ENCODE data around the gene DCAF8. TPM values are rescaled to one million over a fixed set of nuclear protein-coding genes. Genes with fewer than 3 reads are reported as not detected.

DCAF8 gene
- total and polyA plus RNA-seq, 8 donors, result 51.1 to 122 (median 86.0) TPM

DNA sequence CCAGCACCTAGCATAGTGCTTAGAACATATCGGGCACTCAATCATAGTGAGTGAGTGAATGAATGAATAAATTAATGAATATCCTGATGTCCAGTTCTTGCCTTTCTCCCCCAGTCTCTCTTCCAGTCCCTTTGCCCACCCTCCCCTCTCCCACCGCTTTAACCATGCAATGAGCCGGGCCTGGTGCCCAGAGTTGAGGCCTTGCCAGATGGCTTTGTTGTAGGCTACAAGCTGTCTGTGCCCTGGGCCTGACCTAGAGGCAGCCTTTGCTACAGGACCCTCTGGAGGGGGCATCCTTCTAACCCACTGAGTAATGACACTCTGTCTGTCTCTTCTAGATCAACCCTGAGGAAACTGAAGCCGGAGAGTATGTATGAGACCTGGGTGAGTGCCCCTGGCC is 65.1 kb downstream of the DCAF8 start:
- Histone ChIP-seq H3K27me3 (no peaks in the 10 kb centered on the region), H3K4me3 (no peak overlapping the region), H3K4me1 (no peaks in the 10 kb centered on the region), H3K27ac (no peak overlapping the region), H3K9me3 (no peaks in the 10 kb centered on the region), H3K36me3 (no peaks in the 10 kb centered on the region)
- no peak for FAIRE-seq
- 91 to 95% methylated on average over 4 of the region's 4 CpGs for WGBS, 2 donors
- intact Hi-C loops (cut with DNase I), result loop anchor here in 2 of 3 donors (10.0 kb wide), 2 partner anchors 92 to 178 kb away; no protein-coding TSS in a partner anchor
- ATAC-seq, result no peak
- no peak for DNase-seq
- TF ChIP-seq, protein P1, sequence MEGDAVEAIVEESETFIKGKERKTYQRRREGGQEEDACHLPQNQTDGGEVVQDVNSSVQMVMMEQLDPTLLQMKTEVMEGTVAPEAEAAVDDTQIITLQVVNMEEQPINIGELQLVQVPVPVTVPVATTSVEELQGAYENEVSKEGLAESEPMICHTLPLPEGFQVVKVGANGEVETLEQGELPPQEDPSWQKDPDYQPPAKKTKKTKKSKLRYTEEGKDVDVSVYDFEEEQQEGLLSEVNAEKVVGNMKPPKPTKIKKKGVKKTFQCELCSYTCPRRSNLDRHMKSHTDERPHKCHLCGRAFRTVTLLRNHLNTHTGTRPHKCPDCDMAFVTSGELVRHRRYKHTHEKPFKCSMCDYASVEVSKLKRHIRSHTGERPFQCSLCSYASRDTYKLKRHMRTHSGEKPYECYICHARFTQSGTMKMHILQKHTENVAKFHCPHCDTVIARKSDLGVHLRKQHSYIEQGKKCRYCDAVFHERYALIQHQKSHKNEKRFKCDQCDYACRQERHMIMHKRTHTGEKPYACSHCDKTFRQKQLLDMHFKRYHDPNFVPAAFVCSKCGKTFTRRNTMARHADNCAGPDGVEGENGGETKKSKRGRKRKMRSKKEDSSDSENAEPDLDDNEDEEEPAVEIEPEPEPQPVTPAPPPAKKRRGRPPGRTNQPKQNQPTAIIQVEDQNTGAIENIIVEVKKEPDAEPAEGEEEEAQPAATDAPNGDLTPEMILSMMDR (IDR thresholded peaks at IDR 0.05), result no peak

DNA sequence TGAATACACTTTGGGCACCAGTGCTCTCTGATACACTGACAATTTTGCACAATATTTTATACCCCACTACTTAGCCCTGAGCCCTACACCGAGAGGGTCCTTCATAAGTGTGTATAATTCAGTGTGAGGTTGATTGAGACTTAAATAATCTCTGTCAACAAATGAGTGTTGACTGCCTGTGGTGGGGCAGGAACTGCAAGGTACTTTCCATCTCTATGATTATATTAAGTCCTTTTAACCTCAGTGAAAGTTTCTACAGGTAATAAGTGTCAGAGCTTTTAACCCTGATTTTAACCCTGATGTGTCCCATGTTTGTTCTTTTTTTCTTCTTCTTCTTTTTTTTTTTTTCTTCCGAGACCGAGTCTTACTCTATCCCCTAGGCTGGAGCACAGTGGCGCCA is 66.2 kb downstream of the DCAF8 start:
- DNase-seq, result no peak
- intact Hi-C loops (cut with DNase I), result loop anchor here in 2 of 3 donors (10.0 kb wide), 2 partner anchors 91 to 179 kb away; no protein-coding TSS in a partner anchor

DNA sequence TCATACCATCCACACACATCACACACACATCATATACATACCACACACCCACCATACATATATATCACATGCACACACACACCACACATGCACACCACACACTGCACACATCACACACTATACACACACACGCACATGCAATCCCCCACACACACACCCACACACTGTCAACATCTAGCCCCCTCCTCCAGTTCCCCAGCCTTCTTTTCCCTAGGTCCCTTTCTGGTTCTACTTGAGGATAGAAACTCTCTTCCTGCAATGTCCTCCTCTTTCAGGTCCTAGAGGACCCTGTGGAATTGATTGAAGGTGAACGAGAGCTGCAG is 67.7 kb downstream of the DCAF8 start:
- intact Hi-C loops (cut with DNase I), result loop anchor here in 2 of 3 donors (5.0 to 10.0 kb wide), 4 partner anchors 58 to 180 kb away; no protein-coding TSS in a partner anchor
- FAIRE-seq, result no peak
- Histone ChIP-seq H3K4me3 (no peak overlapping the region), H3K36me3 (no peaks in the 10 kb centered on the region), H3K9me3 (no peaks in the 10 kb centered on the region), H3K4me1 (no peaks in the 10 kb centered on the region), H3K27ac (no peak overlapping the region), H3K27me3 (no peaks in the 10 kb centered on the region)
- no peak for DNase-seq
- 50 to 63% methylated on average over 2 of the region's 2 CpGs for WGBS, 2 donors
- ATAC-seq, result no peak
- TF ChIP-seq, protein P1 (IDR thresholded peaks at IDR 0.05), result no peak

More for the DNA sequence above, 66.2 kb downstream of the DCAF8 start:
- H3K4me3 ChIP-seq, result no peak overlapping the region
- TF ChIP-seq, protein P1 (IDR thresholded peaks at IDR 0.05), result no peak
- H3K36me3 ChIP-seq, result no peaks in the 10 kb centered on the region
- no peak overlapping the region for H3K27ac ChIP-seq
- no peaks in the 10 kb centered on the region for H3K4me1 ChIP-seq
- WGBS, 2 donors, result 66 to 72% methylated on average over 4 of the region's 4 CpGs
- no peaks in the 10 kb centered on the region for H3K27me3 ChIP-seq
- no peaks in the 10 kb centered on the region for H3K9me3 ChIP-seq
- ATAC-seq (no peak), FAIRE-seq (no peak)

DNA sequence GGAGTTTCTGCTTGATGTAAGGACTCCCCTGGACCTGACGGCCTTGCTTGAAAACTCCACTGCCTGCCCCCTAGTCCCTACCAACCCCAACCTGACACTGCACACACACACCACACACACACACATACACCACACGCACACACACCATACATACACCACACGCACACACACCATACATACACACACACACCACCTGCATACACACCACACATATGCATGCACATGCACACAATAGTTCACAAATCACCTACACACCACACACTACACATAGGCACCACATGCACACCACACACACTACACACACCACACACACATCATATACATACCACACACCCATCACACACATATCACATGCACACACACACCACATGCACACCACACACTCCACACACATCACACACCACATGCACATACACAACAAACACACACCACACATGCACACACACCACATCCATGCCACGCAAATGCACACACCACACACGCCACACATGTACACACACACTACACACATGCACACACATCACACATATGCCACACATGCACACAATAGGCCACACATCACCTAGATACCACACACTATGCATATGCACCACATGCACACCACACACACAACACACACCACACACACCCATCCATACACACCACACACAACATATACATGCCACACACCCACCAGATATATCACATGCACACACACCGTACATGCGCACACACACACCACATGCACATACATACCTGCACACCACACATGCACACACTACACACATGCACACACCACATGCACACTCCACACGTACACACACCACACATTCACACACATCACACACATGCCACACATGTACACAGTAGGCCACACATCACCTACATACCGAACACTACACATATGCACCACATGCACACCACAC is 68.3 kb downstream of the DCAF8 start:
- H3K4me3 ChIP-seq, result no peak overlapping the region
- no peaks in the 10 kb centered on the region for H3K27me3 ChIP-seq
- DNase-seq (no peak), ATAC-seq (no peak), FAIRE-seq (no peak)
- 79 to 82% methylated on average over 9 of the region's 9 CpGs for WGBS, 2 donors
- TF ChIP-seq, protein P1 (IDR thresholded peaks at IDR 0.05), result no peak
- H3K4me1 ChIP-seq, result no peaks in the 10 kb centered on the region
- no peaks in the 10 kb centered on the region for H3K36me3 ChIP-seq
- no peaks in the 10 kb centered on the region for H3K9me3 ChIP-seq
- no peak overlapping the region for H3K27ac ChIP-seq
- intact Hi-C loops (cut with DNase I), result loop anchor here in 2 of 3 donors (5.0 to 10.0 kb wide), 4 partner anchors 58 to 181 kb away; no protein-coding TSS in a partner anchor

Data from pancreas (tissue), 10 donors.